A549 (cell line): ENCODE measurements around the gene TPD52L1.

Source experiments
- KDM1A ChIP-seq: fragments of 200-600 bp; sonication (generic); IDR thresholded peaks from 2 replicates; pipeline ENCODE4 v1.6.1; 2016; ENCODE audit warnings: low read depth, mild to moderate bottlenecking
- MAX ChIP-seq: IDR thresholded peaks from 2 replicates; pipeline ENCODE4 v1.6.1; 2012
- RAD21 ChIP-seq, 2 experiments: fragments of >200 bp in 1 of 2; sonication (Bioruptor Twin) in 1 of 2; formaldehyde crosslinking in 1 of 2; IDR thresholded peaks in 1 of 2; conservative IDR thresholded peaks in 1 of 2; 2 replicates in 1 of 2; 3 replicates in 1 of 2; pipeline ENCODE4 v1.6.1; 2012 to 2018; ENCODE audit warnings: inconsistent platforms in 1 of 2

- TF ChIP-seq RAD21 (conservative IDR thresholded peaks at IDR 0.05 in 1 of 2, IDR thresholded peaks at IDR 0.05 in 1 of 2) (no peak), KDM1A (no peak), MAX (no peak)
Observed at GRCh38 chr6:125144822-125145221, 8.8 kb upstream of the TPD52L1 start.
